ENCODE measurements around the gene ARL14EPL.

The ARL14EPL gene

GRCh38 chr5:116090302-116090701 lies 58.0 kb downstream of the ARL14EPL start:
- Histone ChIP-seq H3K9me3 (ENCODE audit: insufficient read depth, low read length) (no peaks in the 10 kb centered on the region), H3K9me2 (replicated peaks; ENCODE audit: insufficient read depth, low read length) (no peaks in the 10 kb centered on the region), H4K20me1 (ENCODE audit: low read depth, low read length) (no peaks in the 10 kb centered on the region), H3K36me3 (ENCODE audit: low read length) (peaks cover 29% of the 10 kb centered on the region; the same call in 1 of the 2 replicates), H3K4me3 (ENCODE audit: insufficient read depth, low read length, poor library complexity, severe bottlenecking) (no peak overlapping the region), H3K4me2 (ENCODE audit: low read depth, low read length, poor library complexity, severe bottlenecking) (no peak overlapping the region), H3F3A (ENCODE audit: insufficient read depth) (no peaks in the 10 kb centered on the region), H3K79me2 (ENCODE audit: insufficient read depth, low read length) (peaks cover 18% of the 10 kb centered on the region), H3K27ac (ENCODE audit: low read depth, low read length) (no peak overlapping the region), H3K27me3 (ENCODE audit: low read length) (no peaks in the 10 kb centered on the region), H3K9ac (ENCODE audit: low read length) (no peak overlapping the region), H2AFZ (ENCODE audit: low read depth, low read length, severe bottlenecking) (no peak overlapping the region)
- no peak for TF ChIP-seq CTCF (IDR thresholded peaks at IDR 0.05; ENCODE audit: insufficient read depth, low read length, poor library complexity, severe bottlenecking)

GRCh38 chr5:116091416-116091815 lies 59.1 kb downstream of the ARL14EPL start:
- Histone ChIP-seq H3K9me2 (replicated peaks; ENCODE audit: insufficient read depth, low read length) (no peaks in the 10 kb centered on the region), H3K4me3 (ENCODE audit: insufficient read depth, low read length, poor library complexity, severe bottlenecking) (no peak overlapping the region), H4K20me1 (ENCODE audit: low read depth, low read length) (no peaks in the 10 kb centered on the region), H3F3A (ENCODE audit: insufficient read depth) (peaks cover 6% of the 10 kb centered on the region; the same call in 1 of the 2 replicates), H3K4me2 (ENCODE audit: low read depth, low read length, poor library complexity, severe bottlenecking) (no peak overlapping the region), H3K79me2 (ENCODE audit: insufficient read depth, low read length) (peaks cover 10% of the 10 kb centered on the region), H2AFZ (ENCODE audit: low read depth, low read length, severe bottlenecking) (no peak overlapping the region), H3K9me3 (ENCODE audit: insufficient read depth, low read length) (no peaks in the 10 kb centered on the region), H3K27me3 (ENCODE audit: low read length) (no peaks in the 10 kb centered on the region), H3K36me3 (ENCODE audit: low read length) (peaks cover 34% of the 10 kb centered on the region; the same call in 1 of the 2 replicates), H3K9ac (ENCODE audit: low read length) (no peak overlapping the region), H3K27ac (ENCODE audit: low read depth, low read length) (no peak overlapping the region)
- TF ChIP-seq CTCF (IDR thresholded peaks at IDR 0.05; ENCODE audit: insufficient read depth, low read length, poor library complexity, severe bottlenecking) (no peak), EZH2phosphoT487 (conservative IDR thresholded peaks at IDR 0.05; ENCODE audit: low read length) (no peak)

GRCh38 chr5:116097301-116097700 lies 65.0 kb downstream of the ARL14EPL start:
- TF ChIP-seq EZH2phosphoT487 (conservative IDR thresholded peaks at IDR 0.05; ENCODE audit: low read length) = no peak
- no peak for TF ChIP-seq CTCF (IDR thresholded peaks at IDR 0.05; ENCODE audit: insufficient read depth, low read length, poor library complexity, severe bottlenecking)
- no peaks in the 10 kb centered on the region for H3K27me3 ChIP-seq (ENCODE audit: low read length)
- H3K79me2 ChIP-seq (ENCODE audit: insufficient read depth, low read length) = no peaks in the 10 kb centered on the region
- H4K20me1 ChIP-seq (ENCODE audit: low read depth, low read length) = no peaks in the 10 kb centered on the region
- H3K9ac ChIP-seq (ENCODE audit: low read length) = no peak overlapping the region
- H2AFZ ChIP-seq (ENCODE audit: low read depth, low read length, severe bottlenecking) = no peak overlapping the region
- peaks cover 6% of the 10 kb centered on the region; the same call in 1 of the 2 replicates for H3F3A ChIP-seq (ENCODE audit: insufficient read depth)
- H3K9me3 ChIP-seq (ENCODE audit: insufficient read depth, low read length) = no peaks in the 10 kb centered on the region
- peaks cover 34% of the 10 kb centered on the region; the same call in 1 of the 2 replicates for H3K36me3 ChIP-seq (ENCODE audit: low read length)
- H3K4me3 ChIP-seq (ENCODE audit: insufficient read depth, low read length, poor library complexity, severe bottlenecking) = no peak overlapping the region
- no peaks in the 10 kb centered on the region for H3K9me2 ChIP-seq (replicated peaks; ENCODE audit: insufficient read depth, low read length)
- no peak overlapping the region for H3K4me2 ChIP-seq (ENCODE audit: low read depth, low read length, poor library complexity, severe bottlenecking)
- no peak overlapping the region for H3K27ac ChIP-seq (ENCODE audit: low read depth, low read length)

Data from SU-DHL-6 (cell line).